Activated CD4-positive, alpha-beta T cell treated with anti-CD3 and anti-CD28 coated beads for 24 hours (primary cell): ENCODE data around the gene UTP25.
"Not testable (repeated sequence)": the region's sequence is repeated elsewhere in the genome, so short reads cannot be mapped to it uniquely, and the experiment has no call there.

ENCODE experiments used
- DNase-seq, 2 donors: peaks; one replicate each; pipeline ENCODE4 v3.0.0-alpha.2; 2020; ENCODE audit warnings: low read depth in 2 of 2

Gene UTP25

GRCh38 chr1:209871430-209871829, 43.7 kb downstream of the UTP25 start:
- DNase-seq: no peak

DNA sequence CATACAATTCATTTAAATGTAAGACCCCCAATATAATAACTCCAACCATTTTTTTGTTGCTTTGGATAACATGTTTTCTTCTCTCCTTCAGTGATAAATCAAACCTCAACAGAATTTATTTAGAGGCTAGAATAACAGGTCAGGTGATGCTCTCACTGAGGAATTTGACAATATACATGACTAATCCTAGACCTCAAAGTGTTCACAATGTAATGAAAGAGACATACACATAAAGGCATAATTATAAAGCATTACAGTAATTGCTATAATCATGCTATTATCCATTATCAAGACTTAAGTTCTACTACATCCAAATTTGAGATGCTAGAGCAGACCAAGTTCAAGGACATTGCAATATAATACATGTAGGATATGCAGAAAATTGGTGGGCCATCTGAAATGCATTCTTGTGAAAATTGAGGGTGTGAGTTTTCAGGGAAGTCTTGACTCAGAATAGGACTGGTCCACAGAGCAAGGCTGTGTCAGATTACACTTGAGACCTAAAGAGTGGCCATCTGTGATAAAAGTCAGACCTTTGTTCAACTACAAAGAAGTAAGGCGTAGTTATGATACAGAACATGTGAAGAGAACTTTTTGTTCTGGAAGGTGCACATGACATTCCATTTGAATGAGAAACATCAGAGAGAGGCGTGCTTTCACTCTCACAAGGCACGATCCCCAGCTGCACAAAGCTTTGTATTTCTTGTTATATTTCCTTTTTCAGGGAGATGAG, 45.5 kb downstream of the UTP25 start:
- DNase-seq: no peak

DNA sequence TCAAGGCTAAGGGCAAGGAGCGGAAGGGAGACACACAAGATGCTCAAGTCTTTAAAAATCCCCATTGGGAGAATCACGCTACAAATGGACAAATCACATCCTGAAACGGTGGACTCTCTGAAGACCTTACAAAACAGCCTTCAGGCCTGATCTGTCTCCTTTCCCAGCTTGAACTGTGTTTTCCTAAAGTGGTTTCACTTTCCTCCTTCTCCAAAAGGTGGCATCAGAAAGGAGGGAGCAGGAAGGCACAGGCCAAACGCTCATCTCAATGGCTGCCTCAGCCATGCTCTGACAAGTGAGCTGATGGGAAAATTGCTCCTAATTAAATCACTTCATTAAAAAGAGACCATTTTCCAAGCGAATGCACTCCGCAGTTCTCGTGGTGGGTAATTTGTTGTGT, 47.7 kb downstream of the UTP25 start:
- DNase-seq: no peak

DNA sequence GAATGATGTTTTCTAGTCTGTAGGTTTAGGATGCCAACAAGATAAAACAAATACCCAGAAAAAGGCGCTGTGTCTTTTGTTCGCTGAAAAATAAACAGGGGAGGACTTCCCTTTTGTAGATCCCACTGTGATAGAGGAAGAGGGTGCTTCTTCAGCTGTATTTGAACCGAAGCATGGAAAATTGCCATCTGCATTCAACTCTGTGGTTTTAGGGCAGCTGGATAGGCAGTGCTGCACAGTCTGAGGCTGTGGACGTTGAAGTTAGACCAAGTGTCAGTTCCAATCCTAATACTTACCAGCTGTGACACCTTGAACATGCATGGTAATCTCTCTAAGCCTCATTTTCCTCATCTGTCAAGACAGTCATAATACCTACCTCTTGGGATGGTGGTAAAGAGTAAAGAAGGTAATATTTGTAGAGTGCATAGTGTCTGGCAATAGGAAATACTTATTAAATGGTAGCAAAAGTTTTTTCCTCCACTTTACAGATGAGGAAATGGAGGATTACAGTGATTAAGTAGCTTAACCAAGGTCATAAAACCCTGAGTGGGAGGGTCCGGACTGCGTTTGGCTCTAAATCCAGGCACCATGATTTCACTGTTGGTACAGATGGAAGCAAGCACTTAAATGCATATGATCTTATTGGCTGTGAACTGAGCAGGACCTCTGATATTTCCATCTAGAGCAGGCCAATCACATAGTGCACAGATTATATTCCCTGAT, 48.5 kb downstream of the UTP25 start:
- DNase-seq: no peak

GRCh38 chr1:209877087-209877764, 49.5 kb downstream of the UTP25 start:
- no peak for DNase-seq

DNA sequence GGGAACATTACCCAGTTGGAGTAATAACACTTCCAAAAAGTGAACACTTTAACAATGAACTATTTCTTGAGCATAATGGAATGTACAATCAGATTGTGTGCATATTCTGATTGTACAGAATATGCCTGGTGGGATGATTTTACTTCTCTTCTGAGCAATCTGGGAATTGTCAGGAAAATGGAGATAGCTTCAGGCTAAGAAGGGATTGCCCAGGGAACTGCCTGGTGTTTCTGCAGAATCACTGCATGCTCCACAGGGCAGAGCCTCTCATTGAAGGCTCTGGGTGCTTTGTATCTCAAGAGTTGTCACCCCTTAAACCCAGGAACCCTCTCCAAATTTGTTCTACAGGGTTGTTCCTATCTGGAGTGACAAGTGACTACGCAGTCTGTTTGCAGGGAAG, 51.2 kb downstream of the UTP25 start:
- DNase-seq: no peak

DNA sequence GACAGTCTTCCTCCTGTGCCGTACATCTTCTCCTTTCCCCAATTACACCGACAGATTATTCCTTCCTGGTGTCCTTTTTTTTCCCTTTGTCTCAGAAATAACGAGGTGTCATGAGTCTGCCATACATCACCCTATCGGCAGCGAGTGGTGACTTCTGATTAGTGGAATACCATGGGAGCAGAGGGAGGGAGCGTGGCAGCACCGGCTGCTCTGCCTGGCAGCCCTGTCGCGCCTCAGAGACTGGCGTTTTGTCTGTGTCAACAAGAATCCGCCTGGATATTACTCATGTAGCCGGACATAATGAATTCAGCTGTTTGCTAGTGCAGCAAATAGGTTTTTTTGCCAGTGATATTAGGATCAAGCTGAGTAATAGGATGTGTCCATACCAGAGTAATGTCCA, 51.8 kb downstream of the UTP25 start:
- DNase-seq: no peak

DNA sequence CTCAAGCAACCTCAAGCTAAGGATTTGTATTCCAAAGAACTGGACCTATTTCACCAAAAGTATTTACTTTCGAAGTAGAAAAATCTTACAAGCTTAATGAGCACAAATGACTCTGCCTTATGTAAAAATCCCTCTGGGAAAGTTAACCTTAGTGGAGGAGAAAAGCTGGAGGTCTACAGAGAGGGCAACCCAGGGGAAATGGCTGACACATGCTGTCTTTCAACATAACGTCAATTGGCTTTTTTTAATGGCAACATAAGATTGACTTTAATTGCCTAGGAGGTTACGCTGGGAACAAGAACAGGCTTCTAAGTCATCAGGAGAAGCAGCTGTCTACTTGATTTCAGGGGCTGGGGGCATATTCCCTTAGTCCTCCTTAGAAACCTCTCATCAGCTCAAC, 52.3 kb downstream of the UTP25 start:
- no peak for DNase-seq

- DNase-seq: no peak
Observed at GRCh38 chr1:209881619-209882018, 53.8 kb downstream of the UTP25 start.

- DNase-seq: no peak
Observed at GRCh38 chr1:209882286-209882685, 54.5 kb downstream of the UTP25 start.

- no peak for DNase-seq
Observed at GRCh38 chr1:209882942-209883340, 55.2 kb downstream of the UTP25 start.

DNA sequence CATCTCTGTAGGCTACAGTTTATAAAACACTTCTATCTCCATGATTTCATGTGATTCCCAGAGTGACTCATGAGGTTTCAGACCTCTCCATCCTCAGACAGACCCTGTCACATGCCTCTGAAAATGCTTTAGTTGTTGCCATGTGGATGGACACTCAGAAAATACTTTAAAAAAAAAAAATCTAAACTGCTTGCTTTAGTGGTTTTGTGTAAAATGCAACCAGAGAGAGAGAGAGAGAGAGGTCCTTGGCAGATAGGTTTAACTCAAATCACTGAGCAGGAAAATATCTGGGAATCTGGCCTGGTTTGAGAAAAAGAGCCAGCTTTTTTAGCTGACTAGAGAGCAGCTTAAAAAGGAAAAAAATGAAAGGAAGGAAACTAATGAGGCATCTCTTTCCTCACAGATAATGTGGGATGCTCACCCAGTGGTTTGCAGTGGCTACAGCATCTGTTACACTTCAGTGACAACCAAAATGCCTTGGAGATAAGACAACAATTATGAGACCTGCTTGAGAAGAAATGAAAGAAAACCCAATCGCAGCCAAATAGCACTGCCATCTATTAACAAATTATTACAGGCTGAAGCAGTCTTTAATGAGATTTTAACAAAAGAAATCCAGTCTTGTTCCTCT, 55.7 kb downstream of the UTP25 start:
- DNase-seq: no peak

- no peak for DNase-seq
Observed at GRCh38 chr1:209884249-209884648, 56.5 kb downstream of the UTP25 start.

DNA sequence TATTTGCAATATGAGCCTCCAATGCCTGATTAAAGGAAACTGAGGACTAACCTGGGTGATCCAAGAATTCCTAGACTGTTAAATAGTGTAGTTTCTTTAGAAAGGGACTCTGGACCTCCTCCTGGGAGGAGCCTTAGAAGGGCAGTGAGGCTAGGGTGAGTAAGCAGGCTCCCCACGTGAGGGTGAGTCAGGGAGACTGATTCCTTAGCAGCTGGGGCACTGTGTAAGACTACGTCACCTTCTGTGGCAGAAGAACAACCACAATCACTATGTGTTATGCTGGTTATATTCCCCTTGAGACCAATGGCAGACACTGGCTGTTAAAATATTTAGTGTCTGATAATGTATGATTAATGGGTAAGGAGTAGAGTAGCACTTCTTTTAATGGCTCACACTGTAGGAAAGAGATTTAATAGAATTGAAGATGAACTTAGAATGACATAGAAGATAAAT, 56.9 kb downstream of the UTP25 start:
- DNase-seq: peak; percentile 25 to 33

GRCh38 chr1:209885403-209886218, 57.8 kb downstream of the UTP25 start:
- no peak for DNase-seq

DNA sequence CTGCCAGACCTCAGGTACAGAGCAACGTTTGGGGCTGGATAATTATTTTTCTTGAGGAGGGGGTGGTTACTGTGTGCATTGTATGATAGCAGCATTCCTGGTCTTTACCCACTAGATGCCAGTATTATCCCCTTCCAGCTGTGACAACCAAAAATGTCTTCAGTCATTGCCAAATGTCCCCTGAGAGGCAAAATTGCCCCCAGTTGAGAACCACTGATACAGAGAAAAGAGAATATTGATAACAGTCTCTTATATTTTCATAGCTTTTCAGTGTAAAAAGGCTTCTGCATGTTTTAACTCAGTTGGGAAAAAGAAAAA, 58.4 kb downstream of the UTP25 start:
- no peak for DNase-seq

DNA sequence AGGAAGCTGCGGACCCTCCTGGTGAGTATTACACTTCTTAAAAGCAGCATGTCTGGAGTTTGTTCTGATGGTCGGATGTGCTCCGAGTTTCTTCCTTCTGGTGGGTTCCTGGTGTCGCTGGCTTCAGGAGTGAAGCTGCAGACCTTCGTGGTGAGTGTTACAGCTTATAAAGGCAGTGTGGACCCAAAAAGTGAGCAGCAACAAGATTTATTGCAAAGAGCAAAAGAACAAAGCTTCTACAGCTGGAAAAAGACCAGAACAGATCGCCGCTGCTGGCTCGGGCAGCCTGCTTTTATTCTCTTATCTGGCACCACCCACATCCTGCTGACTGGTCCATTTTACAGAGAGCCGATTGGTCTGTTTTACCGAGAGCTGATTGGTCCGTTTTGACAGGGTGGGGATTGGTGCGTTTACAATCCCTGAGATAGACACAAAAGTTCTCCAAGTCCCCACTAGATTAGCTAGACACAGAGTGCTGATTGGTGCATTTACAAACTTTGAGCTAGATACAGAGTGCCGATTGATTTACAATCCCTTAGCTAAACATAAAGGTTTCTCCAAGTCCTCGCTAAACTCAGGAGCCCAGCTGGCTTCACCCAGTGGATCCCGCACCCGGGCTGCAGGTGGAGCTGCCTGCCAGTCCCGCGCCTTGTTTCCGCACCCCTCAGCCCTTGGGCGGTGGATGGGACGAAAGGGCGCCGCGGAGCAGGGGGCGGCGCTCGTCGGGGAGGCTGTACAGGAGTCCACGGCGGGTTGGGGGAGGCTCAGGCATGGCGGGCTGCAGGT, 60.7 kb downstream of the UTP25 start:
- not testable (repeated sequence) for DNase-seq

- no peak for DNase-seq
Observed at GRCh38 chr1:209889077-209889418, 61.3 kb downstream of the UTP25 start.

GRCh38 chr1:209890641-209891330, 63.0 kb downstream of the UTP25 start:
- DNase-seq: no peak

GRCh38 chr1:209893751-209894150, 66.0 kb downstream of the UTP25 start:
- DNase-seq: no peak
